MM.1S (cell line): ENCODE measurements around the gene OGFOD1.

Experiments
- EZH2phosphoT487 ChIP-seq: fragments of 300-600 bp; sonication (generic); IDR thresholded peaks from 2 replicates; pipeline ENCODE4 v1.6.1; 2018; ENCODE audit warnings: antibody characterized with exemption, low read length
- TF ChIP-seq, protein P1 (sequence below): fragments of 300-600 bp; sonication (generic); IDR thresholded peaks from 2 replicates; pipeline ENCODE4 v1.5.1; 2016; ENCODE audit warnings: antibody characterized with exemption, low read length, mixed read lengths

DNA sequence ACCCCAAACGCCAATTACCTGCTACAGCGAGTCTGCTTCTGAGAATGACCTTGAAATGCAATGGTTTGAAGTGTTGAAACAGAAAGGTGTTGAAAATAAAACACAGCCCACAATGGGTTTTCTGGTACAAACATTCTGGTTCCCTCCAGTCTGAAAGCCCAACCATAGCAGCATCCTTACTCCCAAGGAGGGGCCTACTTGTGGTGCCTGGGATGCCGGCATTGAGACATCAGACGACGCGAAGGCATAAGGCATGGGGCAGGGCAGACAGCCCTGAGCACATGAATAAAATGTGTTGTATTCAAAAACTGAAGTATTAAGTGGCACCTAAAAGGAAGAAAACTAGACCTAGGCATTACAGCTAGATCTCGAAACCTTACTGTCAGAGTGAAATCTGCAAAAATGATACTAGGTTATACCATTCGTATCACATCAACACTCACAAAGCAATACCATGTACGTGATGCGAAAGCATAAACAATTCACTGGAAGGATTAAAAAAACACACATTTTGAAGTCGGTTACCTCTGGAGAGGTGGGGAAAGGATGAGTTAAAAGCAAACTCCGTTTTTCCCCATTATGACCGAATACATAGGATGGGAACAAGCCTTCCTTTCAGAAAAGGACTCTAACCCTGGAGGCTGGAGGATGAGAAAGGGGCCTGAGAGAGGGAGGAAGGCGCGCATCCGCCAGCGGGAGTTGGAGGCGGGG lies 924 bp upstream of the OGFOD1 start:
- TF ChIP-seq, protein P1, sequence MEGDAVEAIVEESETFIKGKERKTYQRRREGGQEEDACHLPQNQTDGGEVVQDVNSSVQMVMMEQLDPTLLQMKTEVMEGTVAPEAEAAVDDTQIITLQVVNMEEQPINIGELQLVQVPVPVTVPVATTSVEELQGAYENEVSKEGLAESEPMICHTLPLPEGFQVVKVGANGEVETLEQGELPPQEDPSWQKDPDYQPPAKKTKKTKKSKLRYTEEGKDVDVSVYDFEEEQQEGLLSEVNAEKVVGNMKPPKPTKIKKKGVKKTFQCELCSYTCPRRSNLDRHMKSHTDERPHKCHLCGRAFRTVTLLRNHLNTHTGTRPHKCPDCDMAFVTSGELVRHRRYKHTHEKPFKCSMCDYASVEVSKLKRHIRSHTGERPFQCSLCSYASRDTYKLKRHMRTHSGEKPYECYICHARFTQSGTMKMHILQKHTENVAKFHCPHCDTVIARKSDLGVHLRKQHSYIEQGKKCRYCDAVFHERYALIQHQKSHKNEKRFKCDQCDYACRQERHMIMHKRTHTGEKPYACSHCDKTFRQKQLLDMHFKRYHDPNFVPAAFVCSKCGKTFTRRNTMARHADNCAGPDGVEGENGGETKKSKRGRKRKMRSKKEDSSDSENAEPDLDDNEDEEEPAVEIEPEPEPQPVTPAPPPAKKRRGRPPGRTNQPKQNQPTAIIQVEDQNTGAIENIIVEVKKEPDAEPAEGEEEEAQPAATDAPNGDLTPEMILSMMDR: no peak
- TF ChIP-seq EZH2phosphoT487: no peak
